Dermis microvascular lymphatic vessel endothelial cell (primary cell): Measurements from ENCODE around the gene OSBPL8. TPM values are rescaled to one million over a fixed set of nuclear protein-coding genes. Genes with fewer than 3 reads are reported as not detected.
"Not testable (repeated sequence)": the region's sequence is repeated elsewhere in the genome, so short reads cannot be mapped to it uniquely, and the experiment has no call there.

Experiments used
- DNase-seq, 2 donors: peaks; one replicate each; pipeline versions ENCODE4 v3.0.0 to v3.0.0-alpha.2; 2010; ENCODE audit warnings: low read depth in 2 of 2
- total RNA-seq: library from RNA; depleted of rRNA; stranded (reverse); fragments of >200 nt; gene quantifications from 2 replicates; pipeline ENCODE4 v1.2.1, GENCODE V29; 2014

Gene OSBPL8
- total RNA-seq, 1 donor from 2014 or later: 26.8 TPM

DNA sequence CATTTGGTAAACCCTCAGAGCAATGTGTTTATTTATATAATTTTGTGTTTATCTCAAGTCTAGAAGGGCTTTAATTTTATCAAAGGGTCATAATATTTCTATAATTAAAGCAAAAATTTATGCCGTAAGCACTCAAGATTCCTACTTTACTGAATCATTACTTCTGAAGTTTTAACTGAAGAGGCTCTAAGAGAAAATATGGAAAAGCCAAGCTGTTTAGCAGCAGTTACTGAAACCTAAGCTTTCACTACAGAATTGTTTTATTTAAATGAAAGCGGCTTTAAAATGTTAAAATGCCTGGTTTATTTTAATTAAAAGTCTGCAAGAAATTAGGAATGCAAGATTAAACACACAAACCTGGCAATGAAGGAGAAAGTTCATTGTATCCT, 137.4 kb downstream of the OSBPL8 start:
- DNase-seq: no peak

GRCh38 chr12:76421046-76421445, 138.5 kb downstream of the OSBPL8 start:
- no peak for DNase-seq

DNA sequence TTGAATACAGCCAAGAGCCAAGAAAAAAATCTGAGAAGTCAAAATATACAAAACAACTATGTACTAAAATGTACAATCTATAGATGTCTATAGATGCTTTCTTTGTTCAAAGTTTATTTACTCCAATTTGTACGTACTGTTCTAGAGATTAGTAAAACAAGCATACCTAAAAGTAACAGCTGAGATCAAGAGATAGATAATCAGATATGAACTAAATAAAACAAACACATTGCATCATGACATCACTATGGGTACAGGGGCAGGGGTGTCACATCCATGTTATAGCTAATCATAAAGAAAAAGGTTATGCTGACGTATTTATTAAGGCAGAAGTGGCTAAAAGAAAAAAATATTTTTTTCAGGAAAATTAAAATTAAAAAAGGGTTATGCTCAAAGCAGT, 139.3 kb downstream of the OSBPL8 start:
- no peak for DNase-seq

- no peak for DNase-seq
Observed at GRCh38 chr12:76417116-76417515, 142.5 kb downstream of the OSBPL8 start.

DNA sequence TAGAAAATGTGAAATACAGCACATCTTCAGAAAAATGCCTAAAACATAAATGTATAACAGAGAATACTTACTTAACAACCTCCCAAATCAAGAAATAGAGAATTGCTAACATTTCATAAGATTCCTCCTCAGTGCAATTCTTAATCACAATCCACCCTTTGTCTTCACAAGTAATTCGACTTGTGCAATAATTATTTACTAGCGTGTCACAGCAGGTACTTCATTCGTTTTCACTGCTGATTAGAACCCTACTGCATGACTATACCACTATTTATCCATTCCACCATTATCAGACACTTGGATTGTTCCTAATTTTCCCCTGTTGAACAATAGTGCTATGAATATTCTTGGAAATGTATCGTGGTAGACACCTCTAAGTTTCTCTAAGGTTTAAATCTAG, 146.4 kb downstream of the OSBPL8 start:
- no peak for DNase-seq

DNA sequence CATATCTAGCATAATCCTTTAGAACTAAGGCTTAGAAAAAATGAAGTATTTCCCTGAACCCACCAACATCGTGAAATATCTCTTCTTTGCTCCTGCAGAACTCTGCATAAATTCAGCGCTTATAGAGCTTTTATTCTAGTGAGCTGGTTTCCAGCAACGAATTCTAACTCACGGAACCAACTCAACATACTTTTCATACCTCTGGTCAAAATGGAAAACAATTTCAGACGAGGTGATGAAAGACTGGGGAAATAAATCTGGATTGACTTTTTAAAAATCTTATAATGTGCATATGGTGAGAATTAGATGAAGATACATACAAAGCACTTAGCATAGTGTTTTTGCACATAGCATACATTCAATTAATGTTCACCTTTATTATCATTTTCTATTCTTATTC, 148.8 kb downstream of the OSBPL8 start:
- DNase-seq: no peak

GRCh38 chr12:76410371-76410770, 149.2 kb downstream of the OSBPL8 start:
- DNase-seq: no peak

- DNase-seq: no peak
Observed at GRCh38 chr12:76409074-76409473, 150.5 kb downstream of the OSBPL8 start.

DNA sequence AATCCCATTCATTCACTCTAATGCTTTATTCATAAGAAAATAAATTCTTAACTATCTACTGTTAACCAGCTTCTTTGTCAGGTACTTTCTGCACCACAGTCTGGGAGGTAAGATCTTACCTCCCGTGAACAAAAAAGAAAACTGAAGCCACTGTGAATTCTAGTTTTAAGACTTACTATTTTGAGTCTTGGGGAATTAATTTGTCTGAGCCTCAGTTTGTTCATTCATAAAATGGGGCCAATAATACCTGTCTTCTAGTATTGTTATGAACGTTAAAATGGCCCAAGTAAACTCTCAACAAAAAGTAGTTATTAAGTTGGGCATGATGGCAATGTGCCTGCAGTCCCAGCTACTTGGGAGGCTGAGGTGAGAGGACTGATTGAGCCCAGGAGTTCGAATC, 151.9 kb downstream of the OSBPL8 start:
- no peak for DNase-seq

DNA sequence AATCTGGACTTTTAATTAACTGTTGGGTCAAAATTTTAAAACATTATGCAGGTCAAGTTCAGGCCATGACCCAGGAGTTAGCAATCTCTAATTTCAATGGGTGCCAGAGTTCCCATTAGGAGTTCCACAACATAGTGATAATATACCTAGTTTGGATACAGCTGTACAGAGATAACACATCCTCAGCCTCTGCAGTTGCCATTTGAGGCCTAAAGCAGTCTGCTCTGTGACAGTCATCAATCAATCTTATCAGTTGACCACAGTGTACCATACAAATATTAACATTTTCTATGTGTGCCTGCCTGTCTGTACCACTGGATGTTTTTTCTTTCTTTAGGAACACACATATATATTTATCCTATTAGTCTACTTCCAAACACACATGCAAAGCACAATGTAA, 157.3 kb downstream of the OSBPL8 start:
- DNase-seq: no peak

GRCh38 chr12:76400136-76400535, 159.4 kb downstream of the OSBPL8 start:
- DNase-seq: no peak

DNA sequence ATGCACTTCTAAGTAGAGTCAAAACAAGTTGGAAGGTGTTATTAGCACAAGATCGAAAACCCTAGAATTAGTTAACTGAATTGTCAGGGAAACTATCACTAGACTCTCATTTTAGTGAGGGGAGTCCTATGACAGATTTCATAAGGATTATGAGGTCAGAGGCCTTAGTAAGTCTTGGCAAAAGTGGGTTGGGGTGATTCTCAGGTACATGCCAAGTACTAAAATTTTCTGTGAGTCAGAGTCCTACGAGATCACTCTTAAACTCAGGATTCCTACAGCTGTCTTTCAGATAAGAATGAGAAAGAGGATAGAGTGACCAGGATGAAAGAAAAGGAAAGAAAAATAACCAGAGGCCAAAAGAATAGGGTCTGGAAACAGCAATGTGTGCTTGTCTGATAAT, 160.5 kb downstream of the OSBPL8 start:
- DNase-seq: no peak

DNA sequence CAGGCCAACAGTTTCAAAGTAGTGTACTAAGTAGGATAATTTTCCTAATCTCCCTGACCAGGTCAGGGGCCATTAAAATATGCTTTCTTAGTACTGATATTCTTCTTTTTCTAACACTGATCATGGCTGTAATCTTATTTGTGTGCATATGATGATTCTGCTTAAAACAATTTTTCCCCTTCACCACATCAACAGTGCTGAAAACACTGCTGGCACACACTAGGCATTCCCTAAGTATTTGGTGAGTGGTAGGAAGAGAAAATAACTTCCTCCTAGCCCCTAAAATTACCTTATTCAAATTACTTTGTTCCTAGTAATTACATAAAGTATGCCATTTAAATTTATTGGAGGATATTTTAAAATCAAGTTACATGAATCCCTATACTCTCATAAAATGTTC, 161.5 kb downstream of the OSBPL8 start:
- no peak for DNase-seq

DNA sequence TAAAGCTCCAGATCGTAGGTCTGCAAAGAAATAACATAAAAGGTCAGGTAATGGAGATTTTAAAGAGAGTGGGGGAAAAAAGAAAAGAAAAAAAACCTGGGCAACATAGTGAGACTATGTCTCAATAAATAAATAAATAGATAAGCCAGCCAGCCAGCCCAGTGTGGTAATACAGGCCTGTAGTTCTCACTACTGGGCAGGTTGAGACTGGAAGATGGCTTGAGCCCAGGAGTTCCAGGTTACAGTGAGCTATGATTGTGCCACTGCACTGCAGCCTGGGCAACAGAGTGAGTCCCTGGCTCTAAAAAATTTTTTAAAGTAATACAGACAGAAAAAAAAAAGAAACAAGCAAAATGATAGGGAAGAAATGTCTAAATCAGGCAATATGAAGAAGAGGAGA, 168.1 kb downstream of the OSBPL8 start:
- DNase-seq: no peak

DNA sequence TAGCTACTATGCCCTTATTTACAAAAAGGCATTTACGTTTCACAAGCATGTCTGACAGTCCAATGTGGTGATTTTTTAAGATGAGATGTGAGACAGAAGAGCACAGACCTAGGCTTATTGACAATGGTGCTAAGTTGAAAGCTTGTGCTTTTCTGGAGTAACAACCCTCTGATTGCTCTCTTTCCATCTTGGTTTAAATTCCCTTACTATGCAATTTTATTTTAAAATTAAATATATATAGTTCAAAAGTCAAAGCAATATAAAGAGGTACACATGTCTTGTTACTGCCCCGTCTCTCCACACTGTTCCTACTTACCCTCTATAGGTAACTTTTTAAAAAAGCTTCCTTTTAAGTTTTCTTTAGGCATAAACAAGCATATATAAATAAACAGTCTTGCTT, 172.0 kb downstream of the OSBPL8 start:
- DNase-seq: no peak

DNA sequence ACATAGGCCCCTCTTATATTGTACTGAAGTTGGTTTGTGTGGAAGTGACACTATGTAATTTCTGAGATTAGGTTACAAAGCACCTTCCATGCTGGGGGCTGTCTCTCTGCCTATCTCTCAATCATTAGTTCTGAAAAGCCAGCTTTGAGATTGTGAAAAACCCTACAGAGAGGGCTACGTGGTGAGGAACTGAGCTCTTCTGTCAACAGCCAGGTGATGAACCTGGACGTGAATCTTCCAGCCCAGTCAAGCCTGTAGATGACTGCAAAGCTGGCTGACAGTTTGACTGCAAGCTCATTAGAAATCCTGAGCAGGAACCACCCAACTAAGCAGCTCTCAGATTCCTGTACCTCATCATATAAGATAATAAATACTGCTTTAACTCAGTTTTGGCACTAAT, 175.0 kb downstream of the OSBPL8 start:
- no peak for DNase-seq

DNA sequence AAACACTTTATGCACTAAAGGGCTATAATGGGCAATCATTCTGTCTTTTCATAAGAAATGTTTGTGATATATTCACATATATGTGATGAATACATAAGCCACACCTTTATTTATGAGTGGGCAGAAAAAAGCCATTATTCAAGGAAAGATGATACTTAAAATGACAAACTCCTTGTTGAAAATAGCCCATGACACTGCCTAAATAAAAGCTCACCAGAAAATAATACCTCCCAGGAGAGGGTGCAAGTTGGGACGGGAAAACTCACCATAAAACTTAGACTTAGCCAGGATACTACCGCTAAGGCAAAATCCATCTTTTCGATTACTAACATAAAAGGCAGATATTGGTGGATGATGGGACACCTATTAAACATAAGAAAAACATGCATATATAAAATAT, 175.6 kb downstream of the OSBPL8 start:
- DNase-seq: no peak

DNA sequence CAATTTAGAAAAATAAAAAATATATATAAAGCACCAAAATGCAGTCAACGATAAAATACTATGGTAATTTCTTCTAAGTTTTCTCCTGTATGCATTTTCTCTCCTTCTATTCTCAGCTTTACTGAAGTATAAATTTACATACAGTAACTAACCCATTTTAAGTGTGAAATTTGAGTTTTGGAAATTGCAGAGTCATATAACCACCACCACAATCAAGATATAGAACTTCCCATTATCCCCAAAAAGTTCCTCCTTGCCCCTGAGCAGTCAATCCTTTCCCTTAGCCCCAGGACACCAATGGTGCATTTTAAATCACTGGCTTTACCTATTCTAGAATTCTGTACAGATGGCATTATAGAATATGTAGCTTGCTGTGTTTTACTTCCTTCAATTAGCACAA, 180.3 kb downstream of the OSBPL8 start:
- DNase-seq: no peak

DNA sequence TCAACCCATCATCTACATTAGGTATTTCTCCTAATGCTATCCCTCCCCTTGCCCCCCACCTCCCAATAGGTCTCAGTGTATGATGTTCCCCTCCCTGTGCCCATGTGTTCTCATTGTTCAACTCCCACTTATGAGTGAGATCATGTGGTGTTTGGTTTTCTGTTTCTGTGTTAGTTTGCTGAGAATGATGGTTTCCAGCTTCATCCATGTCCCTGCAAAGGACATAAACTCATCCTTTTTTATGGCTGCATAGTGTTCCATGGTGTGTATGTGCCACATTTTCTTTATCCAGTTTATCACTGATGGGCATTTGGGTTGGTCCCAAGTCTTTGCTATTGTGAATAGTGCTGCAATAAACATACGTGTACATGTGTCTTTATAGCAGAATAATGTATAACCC, 182.7 kb downstream of the OSBPL8 start:
- DNase-seq: not testable (repeated sequence)

GRCh38 chr12:76375939-76376338, 183.6 kb downstream of the OSBPL8 start:
- no peak for DNase-seq

GRCh38 chr12:76375470-76375869, 184.1 kb downstream of the OSBPL8 start:
- DNase-seq: no peak

DNA sequence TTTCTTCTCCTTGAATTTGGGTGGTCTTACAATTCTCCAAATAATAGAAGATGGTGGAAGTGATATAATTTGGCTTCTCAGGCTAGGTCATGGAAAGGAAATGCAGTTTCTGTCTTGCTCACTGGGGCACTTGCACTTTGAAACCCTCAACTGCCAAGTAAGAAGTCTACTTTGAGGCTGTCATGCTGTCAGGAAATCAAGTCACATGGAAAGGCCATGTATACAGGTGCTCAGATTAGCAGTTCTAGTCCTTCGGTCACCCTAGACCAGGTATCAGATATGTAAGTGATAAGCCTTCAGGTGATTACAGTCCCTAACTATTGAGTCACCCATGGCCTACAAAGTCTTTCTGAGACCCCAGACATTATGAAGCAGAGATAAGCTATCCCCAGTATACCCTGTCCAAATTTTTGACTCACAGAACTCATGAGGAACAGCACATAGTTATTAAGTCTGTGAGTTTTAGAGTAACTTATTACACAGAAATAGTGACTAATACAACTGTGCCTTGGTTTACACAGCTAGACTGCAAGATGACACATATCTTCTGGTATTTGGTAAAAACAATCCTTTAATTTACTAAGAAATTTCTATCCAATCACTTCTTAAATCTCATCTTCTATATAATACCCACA, 185.1 kb downstream of the OSBPL8 start:
- DNase-seq: no peak

DNA sequence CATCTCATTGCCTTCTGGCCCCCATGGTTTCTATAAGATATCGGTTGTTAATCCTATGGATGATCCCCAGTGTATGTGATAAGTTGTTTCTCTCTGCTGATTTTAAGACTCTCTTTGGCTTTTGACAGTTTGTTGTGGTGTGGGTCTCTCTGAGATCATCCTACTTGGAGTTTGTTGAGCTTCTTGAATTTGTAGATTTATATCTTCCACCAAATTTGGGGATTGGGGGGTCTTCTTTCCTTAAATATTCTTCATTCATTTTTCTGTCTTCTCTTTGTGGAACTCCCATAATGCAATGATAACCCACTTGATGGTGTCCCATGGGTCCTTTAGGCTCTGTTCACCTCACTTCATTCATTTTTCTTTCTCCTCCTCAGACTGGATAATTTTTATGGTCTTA, 191.3 kb downstream of the OSBPL8 start:
- no peak for DNase-seq

- DNase-seq: no peak
Observed at GRCh38 chr12:76366163-76366562, 193.4 kb downstream of the OSBPL8 start.
